ENCODE measurements around the gene PRR23A.

PRR23A gene

DNA sequence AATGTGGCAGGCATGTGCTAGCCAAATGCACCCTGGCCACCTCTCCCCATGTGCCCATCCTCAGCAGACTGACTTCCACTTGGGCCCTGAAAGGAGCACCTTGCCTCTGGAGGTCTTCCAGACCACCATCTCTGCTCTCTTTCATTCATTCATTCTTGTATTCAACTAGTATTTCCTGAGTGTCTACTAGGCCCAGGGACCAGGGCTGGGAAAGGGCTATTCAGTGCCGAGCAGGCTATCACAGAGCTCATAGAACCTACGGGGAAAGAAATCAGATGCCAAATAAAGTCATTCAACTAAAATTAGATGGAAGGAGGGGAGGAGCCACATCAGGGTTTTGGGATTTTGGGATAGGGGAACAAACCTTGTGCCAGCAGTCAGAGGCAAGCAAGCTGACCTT, 18.9 kb downstream of the PRR23A start:
- DNase-seq (no peak), ATAC-seq (no peak)
- Mint-ChIP-seq H3K27ac (no peak overlapping the region), H3K27me3 (peaks cover 23% of the 10 kb centered on the region), H3K4me1 (no peaks in the 10 kb centered on the region), H3K9me3 (no peaks in the 10 kb centered on the region), H3K4me3 (no peak overlapping the region)

DNA sequence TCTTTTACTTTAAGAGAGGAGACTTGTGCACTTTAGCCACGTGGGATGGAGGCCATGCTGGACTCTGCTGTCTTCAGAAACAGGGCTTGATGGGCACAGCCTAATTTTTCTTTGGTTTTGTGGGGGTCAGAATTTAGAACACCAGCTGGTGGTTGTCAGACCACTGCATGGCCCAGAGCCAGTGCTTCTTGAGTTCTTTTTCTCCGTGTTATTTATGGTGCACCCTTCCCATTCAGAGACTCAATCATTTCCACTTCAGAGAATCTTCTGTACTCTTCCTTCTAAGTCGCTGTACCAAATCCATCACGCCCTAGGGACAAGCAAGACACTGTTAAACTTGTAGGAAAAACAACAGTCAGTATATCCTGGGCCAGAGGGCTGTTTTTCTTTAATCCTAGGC, 20.1 kb downstream of the PRR23A start:
- H3K27me3 Mint-ChIP-seq, result peaks cover 21% of the 10 kb centered on the region
- ATAC-seq, result no peak
- no peak for DNase-seq
- no peak overlapping the region for H3K4me3 Mint-ChIP-seq
- no peaks in the 10 kb centered on the region for H3K9me3 Mint-ChIP-seq
- no peak overlapping the region for H3K27ac Mint-ChIP-seq
- H3K4me1 Mint-ChIP-seq, result no peaks in the 10 kb centered on the region

DNA sequence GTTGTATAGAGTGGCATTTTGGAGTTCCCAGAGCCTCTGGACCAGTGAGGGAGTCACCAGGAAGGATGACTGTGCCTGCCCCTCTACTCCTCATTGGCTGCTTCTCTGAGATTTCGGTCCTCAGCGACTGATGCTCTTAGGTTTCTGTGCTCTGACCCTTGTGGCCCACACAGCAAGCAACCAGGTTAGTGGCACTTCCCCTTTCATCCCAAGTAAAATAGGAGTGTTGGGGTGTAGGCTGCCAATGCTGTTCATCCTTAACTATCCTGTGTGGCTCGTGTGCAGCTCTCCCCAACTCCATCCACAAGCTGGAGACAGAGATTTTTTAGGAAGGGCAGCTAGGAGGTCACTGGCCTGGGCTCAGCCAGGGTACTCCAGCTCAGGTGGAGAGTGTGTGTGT, 21.3 kb downstream of the PRR23A start:
- Mint-ChIP-seq H3K4me3 (no peak overlapping the region), H3K27me3 (peaks cover 20% of the 10 kb centered on the region), H3K4me1 (no peaks in the 10 kb centered on the region), H3K9me3 (no peaks in the 10 kb centered on the region), H3K27ac (peak overlapping the region in 1 of 2 donors; percentile 32)
- DNase-seq (no peak), ATAC-seq (no peak)

DNA sequence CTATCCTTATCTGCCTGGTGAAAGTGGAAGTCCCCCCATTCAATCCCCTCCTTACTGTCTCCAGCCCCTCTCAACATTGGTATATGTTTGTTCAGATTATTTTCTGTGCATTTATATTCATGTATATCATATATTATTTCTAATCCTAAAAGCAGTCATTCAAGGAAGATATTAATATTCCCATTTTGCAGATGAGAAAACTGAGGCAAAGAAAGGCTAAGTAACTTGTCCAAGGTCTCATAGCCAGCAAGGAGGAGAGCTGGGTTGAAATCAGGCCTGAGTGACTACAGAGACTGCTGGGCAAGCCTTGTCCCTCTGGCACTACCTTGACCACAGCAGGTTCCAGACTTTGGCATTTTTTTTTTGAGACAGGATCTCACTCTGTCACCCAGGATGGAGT, 30.0 kb downstream of the PRR23A start:
- Mint-ChIP-seq H3K27me3 (peaks cover 18% of the 10 kb centered on the region), H3K27ac (no peak overlapping the region), H3K4me1 (no peaks in the 10 kb centered on the region), H3K9me3 (no peaks in the 10 kb centered on the region), H3K4me3 (no peak overlapping the region)
- ATAC-seq (no peak), DNase-seq (no peak)

DNA sequence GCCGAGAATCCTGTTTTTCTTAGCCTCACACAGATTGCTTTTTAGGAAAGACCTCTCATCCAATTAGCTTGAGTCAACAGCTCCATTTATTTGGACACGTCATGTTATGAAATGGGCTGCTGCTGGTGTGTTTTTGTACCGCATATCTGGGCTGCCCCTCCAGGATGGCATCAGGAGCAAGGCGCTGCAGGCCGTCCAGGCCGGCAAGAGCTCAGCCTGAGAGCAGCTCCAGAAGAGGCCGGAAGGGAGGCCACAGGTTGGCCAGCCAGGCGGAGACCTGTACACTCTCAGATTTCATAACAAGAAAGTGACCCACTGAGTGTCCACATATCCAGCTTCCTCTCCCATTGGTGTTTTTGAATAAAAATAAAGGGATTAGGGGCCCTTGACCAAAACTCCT, 30.7 kb downstream of the PRR23A start:
- no peak for ATAC-seq

DNA sequence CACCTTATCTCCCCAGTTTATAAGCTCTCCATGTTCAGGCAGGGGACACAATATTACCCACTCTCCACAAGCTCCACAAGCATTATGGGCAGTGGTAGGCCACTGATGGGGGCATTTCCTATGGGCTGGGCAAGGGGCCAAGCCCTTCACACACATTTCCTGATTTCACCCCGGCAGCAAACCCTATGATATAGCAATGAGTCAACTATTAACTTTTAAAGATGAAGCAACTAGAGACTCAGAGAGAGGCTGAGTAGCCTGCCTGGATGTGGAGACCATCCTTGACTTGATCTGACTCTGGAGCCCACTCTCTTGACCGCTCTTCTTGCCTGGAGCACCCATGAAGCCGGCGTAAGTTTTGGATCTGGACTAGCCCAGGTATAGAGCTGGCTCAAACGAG, 31.6 kb downstream of the PRR23A start:
- ATAC-seq (no peak), DNase-seq (no peak)
- H3K4me1 Mint-ChIP-seq, result no peaks in the 10 kb centered on the region
- H3K27me3 Mint-ChIP-seq, result peaks cover 34% of the 10 kb centered on the region
- no peaks in the 10 kb centered on the region for H3K9me3 Mint-ChIP-seq
- peak overlapping the region in 1 of 2 donors; percentile 43 for H3K27ac Mint-ChIP-seq
- no peak overlapping the region for H3K4me3 Mint-ChIP-seq

More for the DNA sequence above, 30.7 kb downstream of the PRR23A start:
- H3K4me1 Mint-ChIP-seq, result no peaks in the 10 kb centered on the region
- no peak for DNase-seq
- H3K4me3 Mint-ChIP-seq, result no peak overlapping the region
- no peak overlapping the region for H3K27ac Mint-ChIP-seq
- H3K9me3 Mint-ChIP-seq, result no peaks in the 10 kb centered on the region
- H3K27me3 Mint-ChIP-seq, result peaks cover 25% of the 10 kb centered on the region

DNA sequence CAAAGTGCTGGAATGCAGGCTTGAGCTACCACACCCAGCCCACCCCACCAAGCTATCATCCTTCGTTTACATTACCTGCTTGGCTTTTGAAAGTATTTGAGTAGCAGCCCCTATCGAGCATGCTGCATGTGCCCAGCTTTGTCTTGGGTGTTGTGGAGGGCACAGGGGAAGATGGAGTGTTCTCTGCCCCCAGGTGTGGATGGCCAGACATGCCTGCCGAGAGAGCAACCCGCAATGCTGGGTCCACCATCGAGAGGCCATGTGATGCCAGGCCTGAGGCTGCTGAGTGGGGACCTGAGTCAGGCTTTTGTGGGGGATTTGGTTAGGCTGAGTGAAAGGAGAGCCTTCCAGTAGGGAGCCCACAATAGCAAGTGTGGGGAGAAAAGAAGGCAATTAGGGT, 33.1 kb downstream of the PRR23A start:
- Mint-ChIP-seq H3K27ac (no peak overlapping the region), H3K27me3 (peaks cover 36% of the 10 kb centered on the region), H3K9me3 (no peaks in the 10 kb centered on the region), H3K4me1 (no peaks in the 10 kb centered on the region), H3K4me3 (no peak overlapping the region)
- no peak for ATAC-seq
- DNase-seq, result no peak

DNA sequence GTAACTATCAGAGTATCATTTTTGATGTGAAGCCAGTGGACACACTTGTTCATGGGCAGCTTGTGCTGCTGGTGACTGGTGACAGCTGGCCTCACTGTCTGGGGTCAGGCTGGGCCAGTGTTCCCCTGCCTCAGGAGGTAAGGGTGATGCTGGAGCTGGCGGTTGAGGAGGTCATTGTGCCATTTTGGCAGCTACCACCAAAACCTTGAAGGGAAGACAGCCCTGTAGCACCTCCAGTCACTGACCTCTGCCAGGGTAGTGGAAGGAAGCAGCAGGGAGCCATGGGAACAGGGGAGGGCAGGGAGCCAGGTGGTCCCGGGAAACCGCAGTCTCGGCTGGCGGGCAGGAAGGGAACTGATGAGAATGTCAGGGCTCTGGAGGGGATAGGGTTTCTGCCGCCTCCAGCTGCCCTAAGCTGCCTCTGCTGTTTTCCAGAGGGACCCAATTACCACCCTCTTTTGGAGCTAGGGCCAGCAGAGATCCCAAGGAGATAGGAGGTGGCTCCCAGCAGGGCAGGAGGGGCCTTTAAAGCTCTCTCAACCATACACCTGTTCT, 34.2 kb downstream of the PRR23A start:
- H3K27ac Mint-ChIP-seq, result no peak overlapping the region

DNA sequence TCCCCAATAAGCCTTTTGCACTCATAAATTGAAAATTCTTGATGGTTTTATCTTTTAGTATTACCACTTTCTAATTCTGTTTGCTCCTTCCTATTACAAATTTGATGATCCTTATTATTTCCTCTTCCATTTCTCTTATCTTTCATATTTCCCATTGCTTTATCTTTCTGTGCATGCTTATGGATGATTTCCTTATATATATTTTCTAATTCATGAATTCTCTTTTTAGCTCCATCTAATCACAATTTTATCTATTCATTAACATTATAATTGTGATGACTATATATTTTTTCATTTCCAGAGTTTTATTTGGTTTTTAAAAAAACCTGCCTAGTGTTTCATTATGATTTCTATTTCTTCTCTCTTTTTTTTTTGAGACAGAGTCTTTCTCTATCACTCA, 41.1 kb downstream of the PRR23A start:
- Mint-ChIP-seq H3K4me1 (peaks cover 18% of the 10 kb centered on the region), H3K9me3 (peaks cover 0 to 8% of the 10 kb centered on the region in 2 donors), H3K27me3 (peaks cover 74% of the 10 kb centered on the region), H3K4me3 (no peak overlapping the region), H3K27ac (no peak overlapping the region)
- ATAC-seq, result no peak
- DNase-seq, result no peak

More for the DNA sequence above, 34.2 kb downstream of the PRR23A start:
- Mint-ChIP-seq H3K9me3 (no peaks in the 10 kb centered on the region), H3K4me1 (no peaks in the 10 kb centered on the region), H3K27me3 (peaks cover 47% of the 10 kb centered on the region), H3K4me3 (no peak overlapping the region)
- DNase-seq (no peak), ATAC-seq (no peak)

DNA sequence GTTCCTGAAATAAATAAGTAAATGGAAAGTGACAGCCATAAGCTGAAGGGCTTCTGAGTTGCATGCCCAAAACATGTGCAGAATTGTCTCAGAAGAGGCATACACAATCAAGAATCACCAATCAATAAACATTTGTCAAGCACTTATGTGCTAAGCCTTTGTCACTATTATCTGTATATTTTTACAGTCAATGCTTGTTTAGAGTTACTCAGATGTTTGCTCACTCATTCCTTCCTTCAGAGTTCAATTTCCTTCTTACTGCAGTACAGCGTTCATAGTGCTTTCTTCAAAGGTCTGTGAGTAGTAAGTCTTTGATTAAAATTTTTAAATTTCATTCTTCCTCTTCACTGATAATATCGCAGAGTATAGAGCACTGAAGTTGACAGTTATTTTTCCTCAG, 41.8 kb downstream of the PRR23A start:
- DNase-seq, result no peak
- peaks cover 75% of the 10 kb centered on the region for H3K27me3 Mint-ChIP-seq
- H3K9me3 Mint-ChIP-seq, result peaks cover 0 to 8% of the 10 kb centered on the region in 2 donors
- no peak for ATAC-seq
- H3K4me3 Mint-ChIP-seq, result no peak overlapping the region
- no peak overlapping the region for H3K27ac Mint-ChIP-seq
- H3K4me1 Mint-ChIP-seq, result peaks cover 20% of the 10 kb centered on the region

DNA sequence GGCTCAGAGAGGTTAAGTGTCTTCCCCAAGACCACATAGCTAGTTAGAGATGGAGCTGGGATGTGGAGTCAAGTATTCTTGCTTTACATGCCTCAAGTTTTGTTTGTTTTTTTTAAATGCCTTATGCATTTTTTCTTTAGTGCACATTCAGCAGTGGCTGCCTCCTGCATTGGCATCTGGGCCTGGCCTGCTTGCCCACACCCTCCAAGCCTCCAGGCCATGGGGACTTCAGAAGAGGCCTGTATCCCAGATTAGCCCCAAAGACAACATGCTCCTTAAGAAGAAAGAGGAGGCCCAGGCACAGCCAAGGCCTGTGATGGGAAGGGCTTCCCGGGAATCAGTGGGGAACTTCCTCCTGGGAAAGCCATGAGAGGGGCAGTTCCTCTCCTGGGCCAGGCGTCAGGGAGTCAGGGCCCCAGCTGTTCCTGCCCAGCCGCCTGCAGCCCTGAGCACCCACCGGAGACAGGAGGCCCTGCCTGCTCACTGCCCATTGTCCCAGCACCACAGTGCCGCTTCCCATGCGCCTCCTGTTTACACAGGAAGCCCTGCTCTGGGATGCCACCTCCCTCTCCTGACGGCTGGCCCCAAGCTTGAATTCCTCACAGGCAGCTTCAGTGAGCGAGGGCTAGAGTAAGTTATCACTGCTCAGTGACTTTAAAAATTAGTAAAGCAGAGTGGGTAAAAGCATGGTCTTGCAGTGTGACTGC, 43.1 kb downstream of the PRR23A start:
- peaks cover 87% of the 10 kb centered on the region for H3K27me3 Mint-ChIP-seq
- peaks cover 0 to 8% of the 10 kb centered on the region in 2 donors for H3K9me3 Mint-ChIP-seq
- DNase-seq (no peak), ATAC-seq (no peak)
- H3K4me1 Mint-ChIP-seq, result peaks cover 20% of the 10 kb centered on the region
- no peak overlapping the region for H3K4me3 Mint-ChIP-seq
- no peak overlapping the region for H3K27ac Mint-ChIP-seq

DNA sequence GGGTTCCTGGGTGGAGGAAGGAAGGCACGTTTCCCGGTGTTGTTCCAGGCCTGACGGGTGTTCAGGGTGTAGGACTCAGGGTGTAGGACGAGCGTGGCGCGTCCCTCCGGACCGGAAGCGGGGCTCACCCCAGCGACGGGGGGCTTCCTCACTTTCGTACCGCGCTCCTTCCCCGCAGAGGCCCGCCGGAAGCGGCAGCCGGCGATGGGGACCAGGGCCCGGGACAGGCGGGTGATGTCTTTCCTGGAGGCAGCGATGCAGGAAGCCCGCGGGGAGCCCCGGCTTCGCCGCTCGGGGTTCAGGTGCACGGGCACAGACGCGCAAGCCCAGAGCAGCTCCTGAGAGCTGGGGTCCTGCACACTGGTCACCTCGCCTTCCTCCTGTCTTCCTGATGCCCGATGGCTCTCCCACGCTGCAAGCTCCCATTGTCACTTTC, 45.6 kb downstream of the PRR23A start:
- H3K4me1 Mint-ChIP-seq, result peaks cover 20% of the 10 kb centered on the region
- H3K27ac Mint-ChIP-seq, result peak overlapping the region; percentile 7 to 55
- H3K27me3 Mint-ChIP-seq, result peaks cover 74% of the 10 kb centered on the region
- ATAC-seq (peak; percentile 33), DNase-seq (no peak)
- peaks cover 0 to 8% of the 10 kb centered on the region in 2 donors for H3K9me3 Mint-ChIP-seq
- peak overlapping the region; percentile 60 to 71 for H3K4me3 Mint-ChIP-seq

All from stimulated activated naive CD8-positive, alpha-beta T cell treated with anti-CD3 and anti-CD28 coated beads, Interleukin-15, amount 100 ng/mL, for 72 hours (primary cell).